Measurements from ENCODE around the gene HMG20A.

GRCh38 chr15:77521206-77521605, 100.5 kb downstream of the HMG20A start:
- no peak for TF ChIP-seq CTCF (IDR thresholded peaks at IDR 0.05)
- no peak for TF ChIP-seq POLR2A (IDR thresholded peaks at IDR 0.05)

All from thyroid gland (tissue), 4 donors.